Measurements from ENCODE around the gene TRABD2B. TPM values are rescaled to one million over a fixed set of nuclear protein-coding genes. Genes with fewer than 3 reads are reported as not detected.

The TRABD2B gene
- total and polyA plus RNA-seq, 8 donors: 1.6 to 3.8 (median 3.0) TPM

DNA sequence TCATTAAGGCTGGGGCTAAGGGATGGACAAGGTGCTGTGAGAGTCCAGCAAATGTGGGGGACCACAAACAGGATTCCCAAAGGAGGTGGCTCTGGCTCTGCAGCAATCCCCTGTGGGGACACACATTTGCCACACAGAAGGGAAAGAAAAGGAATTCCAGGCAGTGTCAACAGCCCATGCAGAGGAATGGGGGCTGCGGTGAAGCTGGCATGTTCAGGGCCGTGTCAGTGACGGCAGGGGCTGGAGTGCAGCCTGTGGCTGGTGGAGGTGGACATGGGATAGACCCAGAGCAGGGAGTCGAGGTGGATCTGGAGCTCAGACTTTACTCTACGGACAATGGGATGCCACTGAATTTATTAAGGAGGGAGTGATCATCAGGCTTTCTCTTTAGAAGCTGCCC is 183.2 kb downstream of the TRABD2B start:
- no peaks in the 10 kb centered on the region for H3K9me3 ChIP-seq
- DNase-seq (no peak), ATAC-seq (no peak), FAIRE-seq (no peak)
- WGBS, 2 donors: 63 to 66% methylated on average over 5 of the region's 5 CpGs
- H3K4me3 ChIP-seq: no peak overlapping the region
- H3K27me3 ChIP-seq: no peaks in the 10 kb centered on the region
- TF ChIP-seq, protein P1, sequence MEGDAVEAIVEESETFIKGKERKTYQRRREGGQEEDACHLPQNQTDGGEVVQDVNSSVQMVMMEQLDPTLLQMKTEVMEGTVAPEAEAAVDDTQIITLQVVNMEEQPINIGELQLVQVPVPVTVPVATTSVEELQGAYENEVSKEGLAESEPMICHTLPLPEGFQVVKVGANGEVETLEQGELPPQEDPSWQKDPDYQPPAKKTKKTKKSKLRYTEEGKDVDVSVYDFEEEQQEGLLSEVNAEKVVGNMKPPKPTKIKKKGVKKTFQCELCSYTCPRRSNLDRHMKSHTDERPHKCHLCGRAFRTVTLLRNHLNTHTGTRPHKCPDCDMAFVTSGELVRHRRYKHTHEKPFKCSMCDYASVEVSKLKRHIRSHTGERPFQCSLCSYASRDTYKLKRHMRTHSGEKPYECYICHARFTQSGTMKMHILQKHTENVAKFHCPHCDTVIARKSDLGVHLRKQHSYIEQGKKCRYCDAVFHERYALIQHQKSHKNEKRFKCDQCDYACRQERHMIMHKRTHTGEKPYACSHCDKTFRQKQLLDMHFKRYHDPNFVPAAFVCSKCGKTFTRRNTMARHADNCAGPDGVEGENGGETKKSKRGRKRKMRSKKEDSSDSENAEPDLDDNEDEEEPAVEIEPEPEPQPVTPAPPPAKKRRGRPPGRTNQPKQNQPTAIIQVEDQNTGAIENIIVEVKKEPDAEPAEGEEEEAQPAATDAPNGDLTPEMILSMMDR (IDR thresholded peaks at IDR 0.05): no peak
- no peak overlapping the region for H3K27ac ChIP-seq
- H3K4me1 ChIP-seq: no peaks in the 10 kb centered on the region
- intact Hi-C loops (cut with DNase I): no loop called here
- no peaks in the 10 kb centered on the region for H3K36me3 ChIP-seq

DNA sequence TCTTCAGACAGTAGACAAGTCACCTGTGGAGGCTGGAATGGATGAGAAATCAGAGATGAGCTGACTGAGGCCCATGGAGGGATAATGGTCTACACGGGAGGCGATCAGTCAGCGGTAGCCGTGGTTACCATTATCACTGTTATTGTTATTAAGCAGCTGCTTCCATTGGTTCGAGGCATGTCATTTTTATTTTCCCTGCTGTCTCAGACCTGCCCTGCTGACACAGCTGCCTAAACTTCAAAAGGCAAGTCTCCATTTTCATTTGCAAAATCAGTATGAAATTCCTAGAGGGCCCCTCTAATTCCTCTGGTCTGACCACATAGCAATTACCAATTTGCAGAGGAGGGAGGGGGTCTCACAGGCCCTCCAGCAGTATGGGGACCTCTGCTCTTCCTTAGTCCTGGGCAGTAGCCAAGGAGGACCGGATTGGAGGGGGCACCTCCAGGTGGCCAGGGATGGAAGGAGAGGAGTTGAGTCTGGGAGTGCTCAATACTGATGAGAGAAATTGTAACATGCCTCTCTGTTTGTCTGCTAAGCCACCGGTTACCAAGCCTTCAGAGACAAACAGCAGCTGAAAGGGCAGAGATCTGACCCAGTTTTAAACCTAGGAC is 184.2 kb downstream of the TRABD2B start:
- no peak for DNase-seq
- no peak for ATAC-seq
- intact Hi-C loops (cut with DNase I): no loop called here
- H3K27me3 ChIP-seq: no peaks in the 10 kb centered on the region
- H3K9me3 ChIP-seq: no peaks in the 10 kb centered on the region
- H3K27ac ChIP-seq: no peak overlapping the region
- TF ChIP-seq, protein P1 (IDR thresholded peaks at IDR 0.05): no peak
- no peak overlapping the region for H3K4me3 ChIP-seq
- WGBS, 2 donors: 69 to 71% methylated on average over 7 of the region's 7 CpGs
- H3K36me3 ChIP-seq: no peaks in the 10 kb centered on the region
- FAIRE-seq: no peak
- no peaks in the 10 kb centered on the region for H3K4me1 ChIP-seq

DNA sequence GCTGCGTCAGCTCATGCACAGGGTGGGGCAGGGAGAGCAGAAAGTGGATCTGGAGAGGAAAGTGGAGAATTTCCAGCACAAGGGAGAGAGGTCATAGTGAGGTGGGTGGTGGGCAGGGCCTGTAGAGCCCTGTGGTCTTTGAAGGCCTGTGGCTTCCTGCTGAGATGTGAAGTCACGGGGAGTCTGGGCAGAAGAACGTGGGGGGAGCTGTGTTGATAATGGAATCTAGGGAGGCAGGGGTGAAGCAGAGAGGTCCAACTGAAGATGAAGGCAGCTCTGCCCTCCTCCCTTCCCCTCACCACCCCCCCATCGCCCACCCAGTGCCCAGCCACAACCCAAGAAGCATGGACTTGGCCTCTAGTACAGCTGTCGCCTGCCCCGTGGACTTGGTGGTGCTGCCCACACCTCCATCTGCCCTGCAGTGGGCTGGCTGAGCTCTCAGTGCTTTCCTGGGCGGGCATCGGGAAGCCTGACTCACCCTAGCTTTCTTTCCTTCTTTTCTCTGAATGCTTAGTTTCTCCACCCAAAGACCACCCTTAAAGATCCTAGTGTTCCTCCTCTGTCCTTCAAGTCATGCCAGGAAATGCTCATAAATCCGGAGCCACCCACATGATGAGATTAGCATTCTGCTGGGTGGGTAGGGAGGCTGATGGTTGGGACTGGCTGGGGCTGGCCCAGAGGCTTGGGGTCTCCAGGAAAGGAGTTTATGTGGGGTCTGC is 186.1 kb downstream of the TRABD2B start:
- FAIRE-seq (no peak), DNase-seq (no peak), ATAC-seq (no peak)
- no peaks in the 10 kb centered on the region for H3K9me3 ChIP-seq
- intact Hi-C loops (cut with DNase I): no loop called here
- TF ChIP-seq, protein P1 (IDR thresholded peaks at IDR 0.05): no peak
- H3K36me3 ChIP-seq: no peaks in the 10 kb centered on the region
- no peaks in the 10 kb centered on the region for H3K4me1 ChIP-seq
- 73 to 79% methylated on average over 9 of the region's 9 CpGs for WGBS, 2 donors
- no peaks in the 10 kb centered on the region for H3K27me3 ChIP-seq
- H3K4me3 ChIP-seq: no peak overlapping the region
- no peak overlapping the region for H3K27ac ChIP-seq

DNA sequence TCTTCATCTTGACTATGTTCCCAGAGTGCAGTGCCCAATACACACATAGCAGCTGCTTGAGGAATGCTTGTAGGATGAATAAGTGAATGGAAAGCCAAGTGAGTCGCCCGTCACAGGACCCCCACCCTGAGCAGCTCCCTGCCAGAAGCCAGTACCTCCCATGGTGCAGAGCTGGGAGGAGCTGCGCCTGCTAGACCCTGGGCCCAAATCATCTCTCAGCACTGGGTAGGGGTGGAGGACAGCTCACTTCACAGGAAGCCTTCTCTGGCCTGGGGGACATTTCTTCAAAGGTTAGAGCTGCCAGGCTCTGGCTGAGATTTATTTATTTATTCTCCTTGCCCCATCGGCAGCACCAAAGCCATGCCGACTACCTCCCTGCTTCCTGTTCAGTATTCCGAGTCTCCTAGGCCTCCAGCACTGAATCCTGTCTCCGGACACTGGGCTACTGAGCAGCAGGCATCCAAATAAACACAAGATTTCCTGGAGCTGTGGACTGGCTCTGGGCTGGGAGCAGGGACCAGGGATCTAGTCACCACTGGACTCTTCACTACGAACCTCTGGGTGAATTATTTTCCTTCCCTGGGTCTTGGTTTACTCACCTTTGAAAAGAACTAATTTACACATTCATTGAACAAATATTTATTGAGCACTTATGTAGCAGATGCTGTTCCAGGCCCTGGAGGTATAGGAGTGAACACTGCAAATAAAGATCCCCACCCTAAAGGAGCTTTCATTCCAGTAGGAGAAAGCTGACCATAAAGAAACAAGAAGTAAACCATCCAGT is 187.7 kb downstream of the TRABD2B start:
- no peak for FAIRE-seq

More for the DNA sequence above, 187.7 kb downstream of the TRABD2B start:
- H3K27ac ChIP-seq: no peak overlapping the region
- H3K9me3 ChIP-seq: no peaks in the 10 kb centered on the region
- intact Hi-C loops (cut with DNase I): no loop called here
- WGBS, 2 donors: 56 to 60% methylated on average over 8 of the region's 8 CpGs
- H3K4me1 ChIP-seq: no peaks in the 10 kb centered on the region
- ATAC-seq: no peak
- no peaks in the 10 kb centered on the region for H3K27me3 ChIP-seq
- TF ChIP-seq, protein P1 (IDR thresholded peaks at IDR 0.05): no peak
- no peaks in the 10 kb centered on the region for H3K36me3 ChIP-seq
- H3K4me3 ChIP-seq: no peak overlapping the region
- DNase-seq: no peak
